C4-2B (cell line): Measurements from ENCODE around the gene IL12RB2.

Source experiments
- ZFX ChIP-seq: fragments of 450-650 bp; IDR thresholded peaks from 2 replicates; pipeline ENCODE4 v1.6.1; 2017
- TF ChIP-seq, protein P1 (sequence below): fragments of 450-650 bp; conservative IDR thresholded peaks from 2 replicates; pipeline ENCODE4 v1.5.1; 2017; ENCODE audit warnings: mild to moderate bottlenecking

DNA sequence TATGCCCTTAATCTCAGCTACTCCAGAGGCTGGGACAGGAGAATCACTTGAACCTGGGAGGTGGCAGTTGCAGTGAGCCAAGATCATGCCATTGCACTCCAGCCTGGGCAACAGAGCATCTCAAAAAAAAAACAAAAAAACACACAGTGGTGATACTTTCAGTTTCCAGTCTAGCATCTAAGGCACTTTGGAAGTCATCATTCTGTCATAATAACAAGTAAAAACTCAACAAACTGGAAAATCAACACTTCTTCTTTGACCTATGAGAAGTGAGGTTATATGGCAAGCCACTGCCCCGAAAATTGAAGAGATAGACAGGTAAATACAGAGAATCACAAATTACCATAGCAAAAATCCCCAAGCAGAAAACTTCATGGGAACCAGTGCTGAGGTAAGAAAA, 51.9 kb downstream of the IL12RB2 start:
- TF ChIP-seq, protein P1, sequence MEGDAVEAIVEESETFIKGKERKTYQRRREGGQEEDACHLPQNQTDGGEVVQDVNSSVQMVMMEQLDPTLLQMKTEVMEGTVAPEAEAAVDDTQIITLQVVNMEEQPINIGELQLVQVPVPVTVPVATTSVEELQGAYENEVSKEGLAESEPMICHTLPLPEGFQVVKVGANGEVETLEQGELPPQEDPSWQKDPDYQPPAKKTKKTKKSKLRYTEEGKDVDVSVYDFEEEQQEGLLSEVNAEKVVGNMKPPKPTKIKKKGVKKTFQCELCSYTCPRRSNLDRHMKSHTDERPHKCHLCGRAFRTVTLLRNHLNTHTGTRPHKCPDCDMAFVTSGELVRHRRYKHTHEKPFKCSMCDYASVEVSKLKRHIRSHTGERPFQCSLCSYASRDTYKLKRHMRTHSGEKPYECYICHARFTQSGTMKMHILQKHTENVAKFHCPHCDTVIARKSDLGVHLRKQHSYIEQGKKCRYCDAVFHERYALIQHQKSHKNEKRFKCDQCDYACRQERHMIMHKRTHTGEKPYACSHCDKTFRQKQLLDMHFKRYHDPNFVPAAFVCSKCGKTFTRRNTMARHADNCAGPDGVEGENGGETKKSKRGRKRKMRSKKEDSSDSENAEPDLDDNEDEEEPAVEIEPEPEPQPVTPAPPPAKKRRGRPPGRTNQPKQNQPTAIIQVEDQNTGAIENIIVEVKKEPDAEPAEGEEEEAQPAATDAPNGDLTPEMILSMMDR = no peak
- TF ChIP-seq ZFX = no peak
